Left ventricle myocardium inferior (tissue), 1 donor: ENCODE data around the gene ISM2. TPM values are rescaled to one million over a fixed set of nuclear protein-coding genes. Genes with fewer than 3 reads are reported as not detected.

Source experiments
- DNase-seq: peaks from one replicate; pipeline ENCODE4 v3.0.0-alpha.2; 2020
- H3K27ac ChIP-seq: fragments of 200-600 bp; replicated peaks from 2 replicates; pipeline ENCODE4 v1.8.0; 2021
- H3K27me3 ChIP-seq: fragments of 200-600 bp; 2 replicates; pipeline ENCODE4 v1.8.0; 2021; ENCODE audit warnings: low read depth
- H3K36me3 ChIP-seq: fragments of 200-600 bp; 2 replicates; pipeline ENCODE4 v1.8.0; 2021
- H3K4me1 ChIP-seq: fragments of 200-600 bp; 2 replicates; pipeline ENCODE4 v1.8.0; 2021
- H3K4me3 ChIP-seq: fragments of 200-600 bp; 2 replicates; pipeline ENCODE4 v1.8.0; 2021; ENCODE audit warnings: mild to moderate bottlenecking, moderate library complexity
- H3K9me3 ChIP-seq: fragments of 200-600 bp; replicated peaks from 2 replicates; pipeline ENCODE4 v1.8.0; 2021
- CTCF ChIP-seq: fragments of 200-600 bp; IDR thresholded peaks from 2 replicates; pipeline ENCODE4 v1.8.0; 2021; ENCODE audit warnings: antibody characterized with exemption, mild to moderate bottlenecking, borderline replicate concordance
- intact Hi-C: fragments of 100-400 bp; cut with micrococcal nuclease; formaldehyde crosslinking; loops from one replicate; pipeline ENCODE4 v1.11.0; 2022
- total RNA-seq: library from RNA; stranded (reverse); fragmentation: NEBNext Ultra II Directional; extraction: Animal tissue kit (Norgen Biotek cat#: 25700); gene quantifications from one replicate; pipeline ENCODE4 v1.2.1, GENCODE V29; 2021
- donor health status: DM: no; HTN: yes; CAD: no; lungs with severe emphysema.

ISM2 gene
- total RNA-seq, 1 donor from 2014 or later: not detected

GRCh38 chr14:77469067-77469505, 29.5 kb downstream of the ISM2 start:
- Histone ChIP-seq H3K4me1 (no peaks in the 10 kb centered on the region), H3K27me3 (no peaks in the 10 kb centered on the region), H3K27ac (no peak overlapping the region), H3K4me3 (no peak overlapping the region), H3K36me3 (peaks cover 57% of the 10 kb centered on the region), H3K9me3 (no peaks in the 10 kb centered on the region)
- intact Hi-C loops: no loop called here
- no peak for DNase-seq
- TF ChIP-seq CTCF: no peak

- intact Hi-C loops: no loop called here
- H3K36me3 ChIP-seq: peaks cover 70% of the 10 kb centered on the region
- H3K27ac ChIP-seq: no peak overlapping the region
- H3K4me3 ChIP-seq: no peak overlapping the region
- no peaks in the 10 kb centered on the region for H3K9me3 ChIP-seq
- H3K4me1 ChIP-seq: no peaks in the 10 kb centered on the region
- no peak for TF ChIP-seq CTCF
- no peaks in the 10 kb centered on the region for H3K27me3 ChIP-seq
- no peak for DNase-seq
Measured at GRCh38 chr14:77467801-77468200, 30.8 kb downstream of the ISM2 start.

- no peaks in the 10 kb centered on the region for H3K27me3 ChIP-seq
- peak overlapping the region; percentile 100 for H3K4me3 ChIP-seq
- no peaks in the 10 kb centered on the region for H3K9me3 ChIP-seq
- intact Hi-C loops: no loop called here
- H3K36me3 ChIP-seq: peaks cover 48% of the 10 kb centered on the region
- peak; percentile 52 for TF ChIP-seq CTCF
- H3K27ac ChIP-seq: peak overlapping the region; percentile 97
- no peak for DNase-seq
- peaks cover 46% of the 10 kb centered on the region for H3K4me1 ChIP-seq
Measured at GRCh38 chr14:77459072-77459723, 39.4 kb downstream of the ISM2 start.

GRCh38 chr14:77458249-77458950, 40.2 kb downstream of the ISM2 start:
- no peak for DNase-seq
- Histone ChIP-seq H3K4me3 (peak overlapping the region; percentile 100), H3K4me1 (peaks cover 46% of the 10 kb centered on the region), H3K36me3 (peaks cover 45% of the 10 kb centered on the region), H3K27me3 (no peaks in the 10 kb centered on the region), H3K27ac (peak overlapping the region; percentile 97), H3K9me3 (no peaks in the 10 kb centered on the region)
- intact Hi-C loops: no loop called here
- TF ChIP-seq CTCF: no peak

- Histone ChIP-seq H3K4me1 (peaks cover 46% of the 10 kb centered on the region), H3K4me3 (peak within 1 kb of the TSS; percentile 100), H3K27me3 (no peaks in the 10 kb centered on the region), H3K9me3 (no peaks in the 10 kb centered on the region), H3K36me3 (peaks cover 44% of the 10 kb centered on the region), H3K27ac (peak within 1 kb of the TSS; percentile 97)
- intact Hi-C loops: no loop called here
- peak; percentile 94 for DNase-seq
- TF ChIP-seq CTCF: no peak
Measured at GRCh38 chr14:77457522-77458248, 40.9 kb downstream of the ISM2 start, which contains the start of the genes AHSA1 and VIPAS39. AHSA1 (plus strand) TSS chr14:77458093; CDS start chr14:77458190, 97 bp downstream. VIPAS39 (minus strand) TSS chr14:77457601; CDS start chr14:77454102, 3,499 bp downstream.
